Erythroblast (primary cell): ENCODE measurements around the gene MCTP1.

ENCODE experiments used
- GATA1 ChIP-seq: IDR thresholded peaks from 2 replicates; pipeline ENCODE4 v1.6.1; 2011; ENCODE audit warnings: low read depth, mild to moderate bottlenecking, control low read depth, low read length, moderate library complexity
- POLR2A ChIP-seq: IDR thresholded peaks from 2 replicates; pipeline ENCODE4 v1.6.1; 2011; ENCODE audit warnings: mild to moderate bottlenecking, low read length

DNA sequence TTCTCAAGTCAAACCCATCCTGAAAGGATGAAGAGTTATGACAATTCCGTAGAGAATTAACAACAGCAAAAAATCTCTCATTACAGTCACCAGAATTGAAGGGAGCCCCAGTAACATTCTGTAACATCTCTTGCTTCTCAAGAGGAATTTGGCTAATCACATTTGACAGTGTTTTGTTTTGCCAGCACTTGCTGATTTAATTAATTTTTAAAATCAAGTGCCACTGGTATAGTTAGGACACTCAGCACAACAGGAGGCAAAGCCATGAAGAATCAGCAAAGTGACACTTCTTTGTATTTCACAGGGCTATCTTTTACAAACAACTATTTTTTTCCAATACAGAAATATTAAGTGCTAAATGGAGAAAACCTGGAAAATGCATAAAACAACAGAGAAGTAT is 152.8 kb downstream of the MCTP1 start:
- TF ChIP-seq POLR2A (no peak), GATA1 (no peak)
